ENCODE results near the gene DNAH6. TPM values are rescaled to one million over a fixed set of nuclear protein-coding genes. Genes with fewer than 3 reads are reported as not detected.
A peak's percentile ranks its signal among the peaks of the same experiment; 100 is the strongest.

The DNAH6 gene
- total and polyA plus RNA-seq, 10 of the 15 experiments (the other 5 are each of a cell fraction or from before 2014, with no cell fraction given): 0.07 to 1.0 (median 0.29) TPM

- intact Hi-C loops (cut with micrococcal nuclease; ENCODE audit: unreplicated experiment): no loop called here
- Histone ChIP-seq H3K4me1 (ENCODE audit: control insufficient read depth, insufficient read depth, low read length) (peaks cover 8% of the 10 kb centered on the region), H3K36me3 (ENCODE audit: control insufficient read depth in 2 of 2, insufficient read depth in 2 of 2, low read length in 1 of 2) (no peaks in the 10 kb centered on the region), H3K9me3 (replicated peaks; ENCODE audit: control insufficient read depth, insufficient read depth, low read length) (no peaks in the 10 kb centered on the region; the same call in 2 of the 3 replicates), H2AFZ (ENCODE audit: control insufficient read depth, low read depth, low read length) (no peak overlapping the region), H4K20me1 (ENCODE audit: control insufficient read depth, insufficient read depth) (no peaks in the 10 kb centered on the region), H3K9ac (ENCODE audit: control insufficient read depth, insufficient read depth, low read length) (no peak overlapping the region), H3K27ac (ENCODE audit: control insufficient read depth, insufficient read depth) (no peak overlapping the region), H3K79me2 (ENCODE audit: control insufficient read depth, insufficient read depth, low read length) (no peaks in the 10 kb centered on the region), H3K27me3 (replicated peaks in 1 of 2; ENCODE audit: control insufficient read depth in 2 of 2, insufficient read depth in 2 of 2, low read length in 1 of 2) (peaks cover 0 to 5% of the 10 kb centered on the region in 2 experiments; a peak in 2 of 4 replicates), H3K4me3 (no peak overlapping the region), H3K4me2 (ENCODE audit: control insufficient read depth, insufficient read depth) (no peak overlapping the region)
- 94% methylated on average over 1 of the region's 1 CpG for WGBS (ENCODE audit: insufficient coverage, insufficient replicate concordance, low lambda C conversion rate, missing lambda C conversion rate)
- SMC1A ChIA-PET (ENCODE audit: uncharacterized antibody, unreplicated experiment): interaction anchor here (0.9 to 1.0 kb wide), 5 partner anchors 14 to 107 kb away, joined by 3 to 5 read pairs (median 3); no protein-coding TSS in a partner anchor
- DNase-seq (ENCODE audit: low read depth, low spot score): no peak
- TF ChIP-seq SIN3A (IDR thresholded peaks at IDR 0.05; ENCODE audit: low read depth, low read length) (no peak), TCF3 (IDR thresholded peaks at IDR 0.05; ENCODE audit: borderline replicate concordance, insufficient read depth, low read depth, low read length) (no peak), PBX3 (IDR thresholded peaks at IDR 0.05; ENCODE audit: insufficient replicate concordance, low read depth, low read length) (no peak), FOXM1 (IDR thresholded peaks at IDR 0.05; ENCODE audit: low read depth, low read length) (no peak)
- no peak for FAIRE-seq
- ATAC-seq: peak; percentile 20
- RAD21 ChIA-PET (ENCODE audit: unreplicated experiment): interaction anchor here (0.8 to 0.9 kb wide), 2 partner anchors 18 to 126 kb away, joined by 3 read pairs; no protein-coding TSS in a partner anchor
- no TSS peak for BruUV-seq (replicated peaks)
- CTCF ChIA-PET: interaction anchor here (0.6 to 0.9 kb wide), 3 partner anchors 40 to 126 kb away, joined by 3 to 4 read pairs (median 3); no protein-coding TSS in a partner anchor
- POLR2A ChIA-PET: no interaction called here
- in situ Hi-C loops (cut with MboI): no loop called here
Measured at GRCh38 chr2:84799772-84800171, 283.5 kb downstream of the DNAH6 start.

Data from GM12878 (cell line).